HepG2 (cell line): ENCODE data around the gene ARMC2. TPM values are rescaled to one million over a fixed set of nuclear protein-coding genes. Genes with fewer than 3 reads are reported as not detected.

Experiments
- ARID5B ChIP-seq: IDR thresholded peaks from 2 replicates; pipeline ENCODE4 v1.4.0; 2020; ENCODE audit warnings: mild to moderate bottlenecking, missing genetic modification reagents
- GPBP1L1 ChIP-seq: sonication (generic); formaldehyde crosslinking; IDR thresholded peaks from 2 replicates; pipeline ENCODE4 v1.5.0; 2020; ENCODE audit warnings: mild to moderate bottlenecking, missing genetic modification reagents
- HNRNPH1 ChIP-seq: fragments of 200-400 bp; formaldehyde crosslinking; optimal IDR thresholded peaks from 2 replicates; pipeline ENCODE3; 2017; ENCODE audit warnings: mild to moderate bottlenecking, low read depth, low read length
- IRF9 ChIP-seq: sonication (generic); formaldehyde crosslinking; IDR thresholded peaks from 2 replicates; pipeline ENCODE4 v1.8.0; 2022; ENCODE audit warnings: missing genetic modification reagents, mild to moderate bottlenecking, borderline replicate concordance
- MAFG ChIP-seq: sonication (generic); formaldehyde crosslinking; IDR thresholded peaks from 2 replicates; pipeline ENCODE4 v1.5.1; 2020; ENCODE audit warnings: mild to moderate bottlenecking, missing genetic modification reagents
- PCBP2 ChIP-seq: fragments of 200-400 bp; formaldehyde crosslinking; optimal IDR thresholded peaks from 2 replicates; pipeline ENCODE3; 2018; ENCODE audit warnings: low read length, low read depth; ENCODE audit not compliant: poor library complexity, severe bottlenecking
- TAF1 ChIP-seq: sonication (generic); formaldehyde crosslinking; IDR thresholded peaks from 2 replicates; pipeline ENCODE4 v1.4.0; 2020; ENCODE audit warnings: missing genetic modification reagents
- TEAD3 ChIP-seq: optimal IDR thresholded peaks from 2 replicates; pipeline ENCODE3; 2016; ENCODE audit warnings: borderline replicate concordance
- THAP9 ChIP-seq: sonication (generic); formaldehyde crosslinking; IDR thresholded peaks from 2 replicates; pipeline ENCODE4; 2020; ENCODE audit warnings: missing genetic modification reagents, mild to moderate bottlenecking, borderline replicate concordance
- TP53 ChIP-seq: sonication (generic); formaldehyde crosslinking; conservative IDR thresholded peaks from 2 replicates; pipeline ENCODE4 v1.4.0; 2020; ENCODE audit warnings: missing genetic modification reagents
- ZMAT3 ChIP-seq: sonication (generic); formaldehyde crosslinking; conservative IDR thresholded peaks from 2 replicates; pipeline ENCODE4 v1.7.0; 2021; ENCODE audit warnings: missing genetic modification reagents
- ZNF317 ChIP-seq: sonication (generic); formaldehyde crosslinking; IDR thresholded peaks from 2 replicates; pipeline ENCODE4 v1.5.0; 2020; ENCODE audit warnings: mild to moderate bottlenecking, missing genetic modification reagents
- polyA plus RNA-seq, 8 experiments: library from polyadenylated mRNA; depleted of rRNA in 3 of 8; stranded (reverse) in 7 of 8; unstranded in 1 of 8; fragments of >200 nt; fragmentation: Illumina TruSeq in 4 of 8; extraction: Trizol in 4 of 8; gene quantifications; 2 replicates each; pipeline versions ENCODE4 v1.2.1 to v1.2.3, GENCODE V29; 2011 to 2016; ENCODE audit warnings: low read depth in 4 of 8, missing spikeins in 1 of 8, mixed read lengths in 1 of 8; ENCODE audit not compliant: insufficient read depth in 1 of 8
- total RNA-seq, 5 experiments: library from RNA; depleted of rRNA; stranded (reverse); fragments of >200 nt; fragmentation: Illumina TruSeq; extraction: Trizol; gene quantifications; 2 replicates each; pipeline ENCODE4 v1.2.3, GENCODE V29; 2016; ENCODE audit warnings: low read depth in 1 of 5
- TF ChIP-seq, protein P1 (sequence below): IDR thresholded peaks from 2 replicates; pipeline ENCODE4 v1.6.1; 2016
- TF ChIP-seq, protein P2 (sequence below): sonication (generic); formaldehyde crosslinking; IDR thresholded peaks from 2 replicates; pipeline ENCODE4 v1.5.1; 2020; ENCODE audit warnings: missing genetic modification reagents, mild to moderate bottlenecking, borderline replicate concordance

ARMC2 gene
- total and polyA plus RNA-seq, 2 of the 13 experiments (the other 11 are each of a cell fraction or from before 2014, with no cell fraction given), result 1.4 to 3.2 TPM

DNA sequence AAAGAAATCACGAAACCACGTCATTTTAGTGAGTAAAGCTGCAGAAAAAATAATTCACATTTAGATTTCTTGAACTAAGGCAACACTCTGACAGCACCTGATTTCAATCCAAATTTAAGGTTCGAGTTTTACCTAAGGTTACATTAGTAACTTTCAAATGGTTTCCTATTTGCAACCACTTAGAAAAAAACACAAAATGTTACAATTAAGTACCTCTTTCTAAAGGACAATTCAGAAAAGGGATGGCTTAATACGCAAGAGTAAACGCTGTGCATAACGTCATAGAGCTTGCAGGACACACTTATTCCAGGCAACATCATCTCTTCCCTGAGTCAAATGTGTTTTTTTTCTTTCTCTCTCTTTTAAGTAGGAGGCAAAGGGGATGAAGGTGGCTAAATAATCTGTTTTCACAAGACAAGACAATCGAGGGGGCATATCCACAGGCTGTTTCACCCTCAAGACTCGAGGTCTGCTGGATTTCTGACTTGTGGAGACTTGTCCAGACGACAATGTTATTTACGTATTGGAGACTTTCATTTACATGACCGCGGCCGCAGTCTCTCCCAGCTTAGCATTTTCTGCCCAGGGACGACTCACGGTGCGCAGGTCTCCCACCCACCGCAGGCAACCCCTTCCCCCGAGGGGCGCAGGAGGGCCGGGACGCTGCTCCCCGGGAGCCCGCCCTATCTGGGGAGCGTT lies 160.5 kb downstream of the ARMC2 start (continued):
- TF ChIP-seq ZNF317 (CRISPR knock-in tag), result 0 out of 2 replicates have a peak, but pooled peaks have one; percentile 38
- TF ChIP-seq ZMAT3 (CRISPR knock-in tag), result 0 out of 2 replicates have a peak, but pooled peaks have one; percentile 1
- no peak for TF ChIP-seq TEAD3 (CRISPR knock-in tag)
- TF ChIP-seq GPBP1L1 (CRISPR knock-in tag), result no peak
- no peak for TF ChIP-seq MAFG (CRISPR knock-in tag)
- TF ChIP-seq, protein P1, sequence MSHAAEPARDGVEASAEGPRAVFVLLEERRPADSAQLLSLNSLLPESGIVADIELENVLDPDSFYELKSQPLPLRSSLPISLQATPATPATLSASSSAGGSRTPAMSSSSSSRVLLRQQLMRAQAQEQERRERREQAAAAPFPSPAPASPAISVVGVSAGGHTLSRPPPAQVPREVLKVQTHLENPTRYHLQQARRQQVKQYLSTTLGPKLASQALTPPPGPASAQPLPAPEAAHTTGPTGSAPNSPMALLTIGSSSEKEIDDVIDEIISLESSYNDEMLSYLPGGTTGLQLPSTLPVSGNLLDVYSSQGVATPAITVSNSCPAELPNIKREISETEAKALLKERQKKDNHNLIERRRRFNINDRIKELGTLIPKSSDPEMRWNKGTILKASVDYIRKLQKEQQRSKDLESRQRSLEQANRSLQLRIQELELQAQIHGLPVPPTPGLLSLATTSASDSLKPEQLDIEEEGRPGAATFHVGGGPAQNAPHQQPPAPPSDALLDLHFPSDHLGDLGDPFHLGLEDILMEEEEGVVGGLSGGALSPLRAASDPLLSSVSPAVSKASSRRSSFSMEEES (CRISPR knock-in tag), result no peak
- no peak for TF ChIP-seq IRF9
- TF ChIP-seq THAP9, result no peak
- no peak for TF ChIP-seq HNRNPH1
- TF ChIP-seq TAF1 (CRISPR knock-in tag), result no peak
- TF ChIP-seq PCBP2, result no peak
- peak; percentile 18; the same call in 1 of the 2 replicates for TF ChIP-seq ARID5B (CRISPR knock-in tag)
- peak; percentile 94 for TF ChIP-seq TP53 (CRISPR knock-in tag)
- TF ChIP-seq, protein P2, sequence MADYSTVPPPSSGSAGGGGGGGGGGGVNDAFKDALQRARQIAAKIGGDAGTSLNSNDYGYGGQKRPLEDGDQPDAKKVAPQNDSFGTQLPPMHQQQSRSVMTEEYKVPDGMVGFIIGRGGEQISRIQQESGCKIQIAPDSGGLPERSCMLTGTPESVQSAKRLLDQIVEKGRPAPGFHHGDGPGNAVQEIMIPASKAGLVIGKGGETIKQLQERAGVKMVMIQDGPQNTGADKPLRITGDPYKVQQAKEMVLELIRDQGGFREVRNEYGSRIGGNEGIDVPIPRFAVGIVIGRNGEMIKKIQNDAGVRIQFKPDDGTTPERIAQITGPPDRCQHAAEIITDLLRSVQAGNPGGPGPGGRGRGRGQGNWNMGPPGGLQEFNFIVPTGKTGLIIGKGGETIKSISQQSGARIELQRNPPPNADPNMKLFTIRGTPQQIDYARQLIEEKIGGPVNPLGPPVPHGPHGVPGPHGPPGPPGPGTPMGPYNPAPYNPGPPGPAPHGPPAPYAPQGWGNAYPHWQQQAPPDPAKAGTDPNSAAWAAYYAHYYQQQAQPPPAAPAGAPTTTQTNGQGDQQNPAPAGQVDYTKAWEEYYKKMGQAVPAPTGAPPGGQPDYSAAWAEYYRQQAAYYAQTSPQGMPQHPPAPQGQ (CRISPR knock-in tag), result no peak
